K562 (cell line): ENCODE data around the gene OR2B2. TPM values are rescaled to one million over a fixed set of nuclear protein-coding genes. Genes with fewer than 3 reads are reported as not detected.

Source experiments
- CCAR2 ChIP-seq: fragments of 200-400 bp; formaldehyde crosslinking; IDR thresholded peaks from 2 replicates; pipeline ENCODE4 v1.6.1; 2017; ENCODE audit warnings: mild to moderate bottlenecking, low read depth, low read length
- CSDE1 ChIP-seq, 2 experiments: fragments of 450-650 bp; IDR thresholded peaks; 2 replicates each; pipeline ENCODE4 v1.6.1; 2016; ENCODE audit warnings: mild to moderate bottlenecking in 1 of 2
- DIDO1 ChIP-seq: fragments of 450-650 bp; IDR thresholded peaks from 2 replicates; pipeline ENCODE4 v1.6.1; 2016; ENCODE audit warnings: low read depth, missing biosample characterization, missing genetic modification characterization
- KHSRP ChIP-seq: fragments of 450-650 bp; IDR thresholded peaks from 2 replicates; pipeline ENCODE4 v1.6.1; 2017
- PTTG1 ChIP-seq: fragments of 450-650 bp; IDR thresholded peaks from 2 replicates; pipeline ENCODE4 v1.6.1; 2016; ENCODE audit warnings: low read depth, mild to moderate bottlenecking, missing genetic modification characterization, missing compliant biosample characterization
- REST ChIP-seq, 2 experiments: fragments of 450-650 bp; formaldehyde crosslinking in 1 of 2; IDR thresholded peaks; 2 replicates each; pipeline versions ENCODE4 v1.4.0 to v1.6.1; 2014 to 2020; ENCODE audit warnings: mild to moderate bottlenecking in 2 of 2, borderline replicate concordance in 1 of 2, low read depth in 1 of 2
- RNF219 ChIP-seq: fragments of 250-450 bp; sonication (Bioruptor Pico); IDR thresholded peaks from 2 replicates; pipeline ENCODE4 v1.5.0; 2022; ENCODE audit warnings: mild to moderate bottlenecking
- SFPQ ChIP-seq: fragments of 200-400 bp; formaldehyde crosslinking; IDR thresholded peaks from 2 replicates; pipeline ENCODE4 v1.6.1; 2017; ENCODE audit warnings: mild to moderate bottlenecking, low read depth, low read length, moderate library complexity
- SRF ChIP-seq, 2 experiments: fragments of 250-450, 450-650 bp in 1 of 2; sonication (Bioruptor Pico) in 1 of 2; sonication (generic) in 1 of 2; formaldehyde crosslinking; IDR thresholded peaks; 2 replicates each; pipeline versions ENCODE4 v1.5.0 to v1.5.1; 2020 to 2022; ENCODE audit warnings: mild to moderate bottlenecking in 1 of 2, missing genetic modification reagents in 1 of 2
- ZBTB1 ChIP-seq: sonication (generic); formaldehyde crosslinking; IDR thresholded peaks from 2 replicates; pipeline ENCODE4 v1.8.1; 2023; ENCODE audit warnings: missing genetic modification reagents, low read depth, mild to moderate bottlenecking, borderline replicate concordance
- polyA plus RNA-seq, 8 experiments: library from polyadenylated mRNA; depleted of rRNA in 4 of 8; stranded (reverse) in 5 of 8; unstranded in 3 of 8; fragments of >200 nt; fragmentation: Nextera tagmentation in 2 of 8; fragmentation: Illumina TruSeq in 1 of 8; extraction: Ambion mirVana in 2 of 8; extraction: Trizol in 1 of 8; gene quantifications; 2 replicates each; pipeline versions ENCODE4 v1.2.1 to v1.2.3, GENCODE V29; 2011 to 2014; ENCODE audit warnings: inconsistent platforms in 1 of 8, missing spikeins in 1 of 8
- total RNA-seq, 7 experiments: library from RNA; depleted of rRNA in 6 of 7; stranded (reverse); fragments of >200 nt in 6 of 7; fragmentation: Illumina TruSeq in 2 of 7; extraction: Trizol in 2 of 7; gene quantifications; 2 replicates each; pipeline versions ENCODE4 v1.2.1 to v1.2.3, GENCODE V29; 2011 to 2021; ENCODE audit warnings: low replicate concordance in 1 of 7
- TF ChIP-seq, protein P1 (sequence below), 2 experiments: fragments of 450-650 bp in 1 of 2; sonication (generic) in 1 of 2; formaldehyde crosslinking; conservative IDR thresholded peaks; 2 replicates each; pipeline versions ENCODE4 v1.4.0 to v1.8.1; 2020 to 2022; ENCODE audit warnings: mild to moderate bottlenecking in 1 of 2, missing genetic modification reagents in 1 of 2
- TF ChIP-seq, protein P2 (sequence below): fragments of 250-450 bp; sonication (Bioruptor Pico); IDR thresholded peaks from 2 replicates; pipeline ENCODE4 v1.8.0; 2022; ENCODE audit warnings: moderate library complexity, mild to moderate bottlenecking, inconsistent platforms

OR2B2 gene
- total and polyA plus RNA-seq, 9 of the 15 experiments (the other 6 are each of a cell fraction or from before 2014, with no cell fraction given): 0.24 TPM; not detected in 8

DNA sequence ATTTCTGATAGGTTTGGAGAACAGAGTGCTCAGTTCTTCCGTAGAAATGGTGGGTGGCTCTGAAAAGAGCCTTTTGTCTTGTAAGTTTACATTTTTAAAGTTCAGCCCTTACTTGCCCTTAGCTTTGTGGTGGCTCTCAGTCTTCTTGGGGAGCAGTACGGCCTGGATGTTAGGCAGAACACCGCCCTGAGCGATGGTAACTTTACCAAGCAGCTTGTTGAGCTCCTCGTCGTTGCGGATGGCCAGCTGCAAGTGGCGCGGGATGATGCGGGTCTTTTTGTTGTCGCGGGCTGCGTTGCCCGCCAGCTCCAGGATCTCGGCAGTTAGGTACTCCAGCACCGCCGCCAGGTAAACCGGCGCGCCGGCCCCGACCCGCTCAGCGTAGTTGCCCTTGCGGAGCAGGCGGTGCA lies 19.5 kb downstream of the OR2B2 start (continued):
- TF ChIP-seq SFPQ (no peak), KHSRP (no peak), CSDE1 (IDR thresholded peaks at IDR 0.05) (no peak; a peak in 1 of 4 replicates), CCAR2 (0 out of 2 replicates have a peak, but pooled peaks have one; percentile 3), PTTG1 (tag) (no peak), ZBTB1 (CRISPR knock-in tag) (peak; percentile 81), DIDO1 (tag) (no peak), RNF219 (CRISPR knock-in tag) (no peak), SRF (CRISPR knock-in tag; IDR thresholded peaks at IDR 0.05) (no peak), REST (IDR thresholded peaks at IDR 0.05; ENCODE audit: borderline replicate concordance) (no peak; the same call in 1 of the 2 replicates), REST (CRISPR knock-in tag; IDR thresholded peaks at IDR 0.05; ENCODE audit: low read depth) (no peak; the same call in 1 of the 2 replicates)
- TF ChIP-seq, protein P1, sequence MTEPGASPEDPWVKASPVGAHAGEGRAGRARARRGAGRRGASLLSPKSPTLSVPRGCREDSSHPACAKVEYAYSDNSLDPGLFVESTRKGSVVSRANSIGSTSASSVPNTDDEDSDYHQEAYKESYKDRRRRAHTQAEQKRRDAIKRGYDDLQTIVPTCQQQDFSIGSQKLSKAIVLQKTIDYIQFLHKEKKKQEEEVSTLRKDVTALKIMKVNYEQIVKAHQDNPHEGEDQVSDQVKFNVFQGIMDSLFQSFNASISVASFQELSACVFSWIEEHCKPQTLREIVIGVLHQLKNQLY (CRISPR knock-in tag; conservative IDR thresholded peaks at IDR 0.05): peak in 1 of 2 experiments; percentile 88; a peak in 2 of 4 replicates
- TF ChIP-seq, protein P2, sequence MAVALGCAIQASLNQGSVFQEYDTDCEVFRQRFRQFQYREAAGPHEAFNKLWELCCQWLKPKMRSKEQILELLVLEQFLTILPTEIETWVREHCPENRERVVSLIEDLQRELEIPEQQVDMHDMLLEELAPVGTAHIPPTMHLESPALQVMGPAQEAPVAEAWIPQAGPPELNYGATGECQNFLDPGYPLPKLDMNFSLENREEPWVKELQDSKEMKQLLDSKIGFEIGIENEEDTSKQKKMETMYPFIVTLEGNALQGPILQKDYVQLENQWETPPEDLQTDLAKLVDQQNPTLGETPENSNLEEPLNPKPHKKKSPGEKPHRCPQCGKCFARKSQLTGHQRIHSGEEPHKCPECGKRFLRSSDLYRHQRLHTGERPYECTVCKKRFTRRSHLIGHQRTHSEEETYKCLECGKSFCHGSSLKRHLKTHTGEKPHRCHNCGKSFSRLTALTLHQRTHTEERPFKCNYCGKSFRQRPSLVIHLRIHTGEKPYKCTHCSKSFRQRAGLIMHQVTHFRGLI (CRISPR knock-in tag): no peak
